Stomach (tissue), 4 donors: Measurements from ENCODE around the gene CD14.

Source experiments
- CTCF ChIP-seq, 7 experiments: fragments of 450-650 bp in 4 of 7; fragments of 200-600 bp in 3 of 7; sonication (generic) in 3 of 7; IDR thresholded peaks; one replicate each; pipeline ENCODE4 v1.5.1; 2016 to 2019; ENCODE audit warnings: antibody characterized with exemption in 7 of 7, control low read depth in 2 of 7, mild to moderate bottlenecking in 1 of 7
- POLR2AphosphoS5 ChIP-seq, 3 donors: sonication (generic); formaldehyde crosslinking; IDR thresholded peaks; one replicate each; pipeline ENCODE4 v1.6.1; 2016; ENCODE audit warnings: antibody characterized with exemption in 3 of 3

GRCh38 chr5:140664030-140664358, 31.0 kb upstream of the CD14 start:
- TF ChIP-seq POLR2AphosphoS5 (IDR thresholded peaks at IDR 0.05) (no peak), CTCF (IDR thresholded peaks at IDR 0.05) (no peak)
